HepG2 (cell line): ENCODE data around the gene VSTM4.

Experiments
- FOXJ3 ChIP-seq: sonication (generic); formaldehyde crosslinking; IDR thresholded peaks from 2 replicates; pipeline ENCODE4 v1.4.0; 2020; ENCODE audit warnings: missing genetic modification reagents, mild to moderate bottlenecking, borderline replicate concordance
- NR2F1 ChIP-seq, 2 experiments: fragments of 450-650 bp in 1 of 2; formaldehyde crosslinking in 1 of 2; IDR thresholded peaks; 2 replicates each; pipeline versions ENCODE4 v1.5.0 to v1.6.1; 2016 to 2020; ENCODE audit warnings: mild to moderate bottlenecking in 1 of 2, missing compliant biosample characterization in 1 of 2, missing genetic modification reagents in 1 of 2, moderate library complexity in 1 of 2
- RAD21 ChIP-seq: fragments of 450-650 bp; formaldehyde crosslinking; IDR thresholded peaks from 2 replicates; pipeline ENCODE4 v1.5.0; 2020; ENCODE audit warnings: mild to moderate bottlenecking
- SMAD3 ChIP-seq: sonication (generic); formaldehyde crosslinking; IDR thresholded peaks from 2 replicates; pipeline ENCODE4 v1.4.0; 2020; ENCODE audit warnings: missing genetic modification reagents
- THAP9 ChIP-seq: sonication (generic); formaldehyde crosslinking; IDR thresholded peaks from 2 replicates; pipeline ENCODE4; 2020; ENCODE audit warnings: missing genetic modification reagents, mild to moderate bottlenecking, borderline replicate concordance
- ZNF282 ChIP-seq: fragments of 450-650 bp; IDR thresholded peaks from 2 replicates; pipeline ENCODE4 v1.6.1; 2018; ENCODE audit not compliant: partially characterized antibody
- ZNF605 ChIP-seq: sonication (generic); formaldehyde crosslinking; IDR thresholded peaks from 2 replicates; pipeline ENCODE4 v1.8.0; 2022; ENCODE audit warnings: mild to moderate bottlenecking, missing genetic modification reagents

- TF ChIP-seq ZNF282 (no peak), ZNF605 (CRISPR knock-in tag) (no peak), FOXJ3 (CRISPR knock-in tag) (no peak), SMAD3 (CRISPR knock-in tag) (no peak), RAD21 (no peak), NR2F1 (CRISPR knock-in tag; IDR thresholded peaks at IDR 0.05) (no peak), THAP9 (CRISPR knock-in tag) (no peak)
Observed at GRCh38 chr10:49012603-49013002, 102.7 kb downstream of the VSTM4 start.
